NOMO-1 treated with DMSO at 0.1 percent for 48 hours (cell line): ENCODE results near the gene EIF1.
"Not testable (repeated sequence)": the region's sequence is repeated elsewhere in the genome, so short reads cannot be mapped to it uniquely, and the experiment has no call there.

Source experiments
- DNase-seq: peaks from one replicate; lab custom pipeline; 2025; ENCODE audit not compliant: unreplicated experiment; lab: John Stamatoyannopoulos, UW

Gene EIF1

GRCh38 chr17:41655611-41656111, 33.0 kb upstream of the EIF1 start:
- DNase-seq: no peak

DNA sequence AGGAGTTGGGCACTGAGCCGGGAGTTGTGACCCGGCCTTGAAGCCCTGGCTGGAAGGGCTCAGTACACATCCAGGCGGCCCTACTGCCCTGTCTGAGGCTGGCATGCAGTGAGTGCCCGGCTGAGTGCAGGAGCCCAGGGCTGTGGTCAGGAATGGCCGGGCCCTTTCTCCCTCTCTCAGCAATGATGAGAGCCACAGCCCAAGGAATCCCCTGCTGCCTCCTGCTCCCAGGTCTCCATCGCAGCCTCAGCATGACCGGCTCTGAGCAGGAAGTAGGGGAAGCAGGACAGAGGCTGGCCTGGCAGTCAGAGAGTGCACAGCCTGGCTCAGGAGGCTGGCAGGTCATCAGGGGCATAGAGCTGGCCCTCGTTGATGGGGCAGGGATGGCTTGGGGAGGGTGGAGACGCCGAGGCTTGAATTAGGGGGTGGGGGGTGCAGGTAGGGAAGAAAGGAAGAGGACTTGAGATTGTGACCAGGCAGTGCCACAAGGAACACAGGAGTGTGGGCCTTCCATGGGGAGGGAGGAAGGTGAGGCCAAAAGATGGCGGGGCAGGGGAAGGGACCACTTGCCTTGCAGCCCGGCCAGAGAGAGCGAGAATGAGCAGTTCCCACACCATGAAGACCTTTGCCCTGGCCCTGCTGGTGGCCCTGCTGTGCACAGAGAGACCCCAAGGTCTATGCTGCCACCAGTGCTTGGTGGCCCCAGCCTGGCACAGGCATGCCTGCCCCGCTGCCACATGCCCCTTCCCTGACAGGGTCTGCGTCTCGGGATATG, 32.2 kb upstream of the EIF1 start:
- no peak for DNase-seq

DNA sequence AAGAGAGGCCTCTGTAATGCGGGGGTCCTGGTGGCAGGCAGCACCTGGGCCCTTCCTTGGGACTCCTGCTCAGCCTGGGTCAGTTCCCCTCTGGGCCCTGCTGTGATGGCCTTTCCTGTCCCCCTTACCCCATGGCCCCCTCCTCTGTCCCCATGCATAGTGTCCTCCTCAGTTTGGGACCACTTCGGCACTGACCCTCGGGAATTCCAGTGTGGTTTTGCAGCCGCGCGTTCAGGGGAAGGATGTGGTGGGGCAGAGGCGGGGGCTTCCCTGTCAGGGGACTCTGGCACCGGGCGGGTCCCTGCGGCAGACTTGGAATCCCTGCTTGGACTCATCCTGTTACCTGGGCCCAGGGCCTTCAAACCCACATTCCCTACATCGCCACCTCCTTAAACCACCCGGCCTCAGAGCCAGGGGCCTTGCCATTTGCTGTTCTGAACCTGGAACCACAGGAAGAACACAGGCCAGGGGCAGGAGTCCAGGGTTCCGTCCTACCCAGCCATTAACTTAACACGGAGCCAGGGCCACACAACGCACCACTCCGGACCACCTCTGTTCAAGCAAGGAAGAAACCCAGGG, 31.4 kb upstream of the EIF1 start:
- DNase-seq: no peak

GRCh38 chr17:41657936-41658335, 30.7 kb upstream of the EIF1 start:
- no peak for DNase-seq

DNA sequence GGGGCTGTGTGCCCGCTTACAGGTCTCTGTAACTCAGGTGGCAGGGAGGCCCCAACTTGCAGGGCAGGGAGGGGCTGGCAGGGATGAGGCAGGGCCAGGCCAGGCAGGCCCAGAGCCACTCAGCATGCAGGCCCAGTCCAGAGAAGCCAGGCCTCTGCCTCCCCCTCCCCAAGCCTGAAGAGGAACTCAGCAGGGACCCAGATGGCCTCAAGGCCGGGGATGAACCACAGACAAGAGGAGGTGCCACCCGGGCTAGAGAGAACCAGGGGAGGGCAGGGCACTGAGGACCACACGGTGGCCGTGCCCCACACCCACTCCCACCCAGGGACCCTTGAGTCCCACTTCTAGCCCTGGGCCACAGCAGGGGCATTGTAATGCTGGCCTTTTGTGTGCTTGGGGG, 29.8 kb upstream of the EIF1 start:
- no peak for DNase-seq

DNA sequence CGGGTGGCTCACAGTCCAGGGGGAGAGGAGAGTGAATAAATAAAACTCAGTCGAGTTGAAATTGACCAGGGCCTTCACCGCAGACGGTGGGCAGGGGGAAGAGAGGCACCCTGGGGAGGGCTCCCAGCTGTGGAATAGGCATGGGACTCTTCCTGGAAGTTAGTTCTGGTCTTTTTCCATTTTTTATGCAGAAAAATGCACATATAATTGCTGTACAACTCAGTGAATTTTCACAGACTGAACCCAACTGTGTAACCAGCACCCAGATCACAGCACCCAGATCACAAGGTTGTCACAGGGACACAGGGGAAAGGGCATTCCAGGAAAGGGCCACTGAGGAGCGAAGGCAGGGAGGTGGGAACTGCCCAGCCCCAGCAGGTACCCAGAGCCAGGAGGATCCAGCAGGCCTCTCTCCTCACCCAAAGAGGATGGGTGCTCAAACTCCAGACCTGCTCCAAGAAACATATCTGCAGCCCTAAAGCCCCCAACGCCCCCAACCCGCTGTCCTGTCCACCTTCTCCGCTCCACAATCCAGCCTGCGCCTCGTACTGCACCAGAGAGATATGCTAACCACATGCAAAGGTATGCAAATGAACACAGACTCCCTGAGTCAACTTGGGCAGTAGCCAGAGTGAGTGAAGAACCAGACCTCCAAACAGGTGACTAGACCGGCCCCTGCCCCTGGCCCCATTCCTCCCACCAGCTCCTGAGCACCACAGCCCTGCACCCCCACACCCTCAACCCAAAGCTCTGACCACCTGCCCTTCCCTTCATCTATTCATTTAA, 29.1 kb upstream of the EIF1 start:
- no peak for DNase-seq

DNA sequence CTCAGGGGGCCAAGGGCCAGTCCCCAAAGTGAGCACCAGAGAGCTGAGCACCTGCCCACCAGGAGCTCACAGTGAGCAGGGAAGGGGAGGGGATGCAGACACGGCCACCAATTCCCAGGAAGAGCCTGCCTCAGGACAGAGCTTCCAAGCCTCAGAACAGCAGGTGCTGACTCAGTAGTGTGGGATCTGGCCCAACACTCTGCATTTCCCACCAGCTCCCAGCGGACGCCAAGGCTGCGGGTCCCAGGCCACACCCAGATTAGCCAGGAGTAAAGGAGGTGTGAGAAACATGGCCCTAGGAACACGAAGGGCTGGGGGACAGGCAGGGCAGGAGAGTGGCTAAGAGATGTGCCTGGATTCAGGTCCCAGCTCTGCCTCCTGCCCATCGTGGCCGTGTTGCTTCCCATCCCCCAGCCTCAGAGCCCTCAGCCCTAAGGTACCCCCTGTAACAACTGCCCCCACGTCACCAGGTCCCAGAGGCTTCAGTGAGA, 28.4 kb upstream of the EIF1 start:
- no peak for DNase-seq

DNA sequence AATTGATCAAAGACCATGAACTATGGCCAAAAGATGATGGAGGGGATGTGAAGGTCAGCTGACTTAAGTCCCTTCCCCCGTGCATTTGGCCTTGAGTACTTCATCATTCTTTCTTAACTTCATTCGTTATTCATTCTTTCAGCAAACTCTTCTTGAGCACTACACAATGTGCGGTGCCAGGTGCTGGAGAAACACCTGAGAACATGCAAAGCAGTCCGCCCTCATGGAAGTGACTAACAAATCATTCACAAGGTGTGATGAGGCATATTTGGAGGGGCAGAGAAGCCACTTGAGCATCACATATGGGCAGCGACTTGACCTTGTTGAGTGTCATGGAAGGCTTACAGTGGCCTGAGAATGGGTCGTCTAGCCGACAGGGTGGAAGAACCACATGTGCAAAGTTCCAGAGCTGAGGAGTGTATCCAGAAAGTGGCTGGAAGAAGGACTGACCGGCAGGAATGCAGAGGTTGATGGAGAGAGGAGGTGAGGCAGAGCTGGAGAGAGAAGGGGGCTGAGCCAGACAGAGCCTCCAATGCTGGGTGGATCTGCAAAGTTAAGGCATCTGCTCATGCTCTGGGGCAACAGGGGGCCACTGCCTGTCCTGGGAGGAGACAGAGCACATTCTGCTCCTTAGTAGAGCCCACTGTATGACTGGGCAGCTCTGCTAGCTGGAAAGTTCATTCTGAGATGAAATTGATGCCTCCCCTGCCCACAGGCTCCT, 25.1 kb upstream of the EIF1 start:
- DNase-seq: no peak

DNA sequence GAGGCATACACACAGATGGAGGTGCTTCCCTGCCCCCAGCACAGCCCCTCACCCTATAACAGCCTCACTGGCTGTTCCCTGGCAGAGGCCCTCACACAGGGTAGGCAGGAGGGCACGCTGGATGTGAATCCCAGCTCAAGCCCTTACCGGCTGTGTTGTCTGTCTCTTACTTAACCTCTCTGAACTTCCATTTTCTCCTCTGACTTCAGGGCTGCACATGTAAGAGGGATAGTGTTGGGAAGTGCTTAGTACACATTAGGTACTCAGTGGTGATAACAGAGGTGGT, 24.6 kb upstream of the EIF1 start:
- DNase-seq: no peak

- DNase-seq: no peak
These were observed 23.8 kb upstream of the EIF1 start for GRCh38 chr17:41664587-41665565.

GRCh38 chr17:41665566-41666236, 23.0 kb upstream of the EIF1 start:
- DNase-seq: peak; percentile 73

DNA sequence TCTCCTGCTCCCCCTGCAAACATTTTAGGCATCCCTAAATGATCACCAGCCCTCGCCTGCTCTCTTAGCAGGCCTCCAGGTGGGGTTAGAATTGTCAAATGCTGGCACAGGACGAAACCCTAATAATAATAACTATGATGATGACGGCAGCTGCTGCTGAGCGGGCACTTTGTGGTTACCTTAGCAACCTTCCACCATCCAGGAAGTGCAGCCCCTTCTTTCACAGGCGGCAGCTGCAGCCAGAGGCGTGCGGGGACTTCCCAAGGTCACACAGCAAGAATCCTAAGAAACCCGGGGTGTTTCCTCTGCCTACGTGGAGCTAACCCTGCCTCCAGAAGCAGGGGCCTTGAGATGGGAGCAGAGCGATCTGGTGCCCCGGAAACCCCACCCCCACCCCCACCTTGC, 22.4 kb upstream of the EIF1 start:
- no peak for DNase-seq

- peak; percentile 81 for DNase-seq
These were observed 21.9 kb upstream of the EIF1 start for GRCh38 chr17:41666708-41667279.

DNA sequence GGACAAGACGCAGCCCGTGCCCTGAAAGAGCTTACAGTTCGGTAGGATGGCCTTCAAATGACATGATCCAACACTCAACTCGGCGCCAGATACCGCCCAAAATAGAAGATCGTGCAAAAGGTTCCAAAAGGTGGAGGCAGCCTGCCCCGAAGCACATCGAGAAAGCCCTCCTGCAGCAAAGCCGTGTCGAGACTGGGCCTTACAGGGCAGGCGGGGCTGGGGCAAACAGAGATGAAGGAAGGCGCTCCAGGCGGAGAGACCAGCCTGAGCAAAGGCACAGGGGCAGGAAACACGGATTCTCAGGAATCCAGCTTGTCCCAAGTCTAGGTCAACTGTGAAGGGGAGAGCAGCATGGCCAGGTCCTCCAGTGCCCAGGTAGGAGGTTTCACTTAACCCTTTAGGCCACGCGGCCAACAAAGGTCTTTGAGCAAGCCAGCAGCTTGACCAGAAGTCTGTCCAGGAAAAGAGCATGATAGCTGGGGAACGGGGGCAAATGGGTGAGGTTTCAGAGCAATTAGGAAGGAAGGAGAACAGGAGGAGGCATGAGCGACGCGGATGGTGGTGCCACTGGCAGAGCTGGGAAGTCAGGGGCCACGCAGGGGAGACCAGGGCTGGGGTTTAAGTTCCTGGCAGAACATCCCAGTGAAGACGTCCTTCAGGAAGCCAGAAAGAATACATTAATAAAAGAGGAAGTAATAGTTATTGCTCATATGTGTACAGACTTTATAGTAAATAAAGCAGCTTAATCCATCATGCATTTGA, 21.2 kb upstream of the EIF1 start:
- DNase-seq: peak; percentile 44

DNA sequence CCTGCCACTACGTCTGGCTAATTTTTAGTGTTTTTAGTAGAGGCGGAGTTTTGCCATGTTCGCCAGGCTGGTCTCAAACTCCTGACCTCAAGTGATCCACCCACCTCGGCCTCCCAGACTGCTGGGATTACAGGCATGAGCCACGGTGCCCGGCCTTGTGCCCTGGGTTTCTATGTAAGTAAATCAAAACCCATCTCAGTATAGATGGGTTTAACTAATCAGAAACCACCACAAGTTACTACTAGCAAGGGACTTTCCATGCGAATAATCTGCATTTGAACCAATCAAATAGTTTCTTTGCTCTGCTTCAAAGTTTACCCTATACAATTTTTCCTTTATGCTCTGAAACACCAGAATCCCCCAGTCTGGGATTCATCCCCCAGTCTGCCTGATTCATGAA, 16.5 kb upstream of the EIF1 start:
- DNase-seq: no peak

DNA sequence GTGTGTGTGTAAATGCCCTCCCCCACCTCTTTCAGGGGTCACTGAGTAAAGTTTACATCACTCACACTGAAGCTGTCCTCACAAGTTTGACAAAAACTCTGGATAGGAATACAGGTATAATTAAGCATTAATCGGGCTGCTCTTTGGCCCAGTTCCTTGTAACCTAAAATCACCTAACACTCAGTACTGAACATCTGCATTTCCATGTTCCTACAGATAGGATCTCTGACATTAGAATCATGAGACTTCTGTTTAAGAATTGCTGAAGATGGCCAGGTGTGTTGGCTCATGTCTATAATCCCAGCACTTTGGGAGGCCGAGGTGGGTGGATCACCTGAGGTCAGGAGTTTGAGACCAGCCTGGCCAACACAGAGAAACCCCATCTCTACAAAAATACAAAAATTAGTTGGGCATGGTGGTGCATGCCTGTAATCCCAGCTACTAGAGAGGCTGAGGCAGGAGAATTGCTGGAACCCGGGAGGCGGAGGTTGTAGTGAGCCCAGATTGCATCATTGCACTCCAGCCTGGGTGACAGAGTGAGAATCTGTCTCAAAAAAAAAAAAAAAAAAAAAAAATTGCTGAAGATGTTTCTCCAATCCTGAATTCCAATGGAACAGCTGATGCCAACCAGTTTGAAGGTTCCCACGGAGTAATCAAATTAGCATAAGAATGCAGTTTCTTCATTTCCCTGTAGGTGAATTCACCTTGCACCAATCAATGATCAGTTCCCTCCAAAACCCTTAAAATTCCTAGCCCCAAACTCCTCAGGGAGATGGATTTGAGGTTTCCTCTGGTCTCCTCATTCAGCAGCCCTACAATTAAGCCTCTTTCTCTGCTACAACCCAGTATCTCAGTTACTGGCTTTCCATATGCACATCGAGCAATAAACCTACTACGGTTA, 13.3 kb upstream of the EIF1 start:
- not testable (repeated sequence) for DNase-seq

GRCh38 chr17:41676058-41676419, 12.6 kb upstream of the EIF1 start:
- DNase-seq: no peak
